Immature natural killer cell (primary cell): ENCODE results near the gene METTL25B. TPM values are rescaled to one million over a fixed set of nuclear protein-coding genes. Genes with fewer than 3 reads are reported as not detected.

Experiments
- DNase-seq, 3 donors: peaks; one replicate each; pipeline ENCODE4 v3.0.0; 2022; ENCODE audit warnings: mixed read lengths in 1 of 3
- H3K27ac Mint-ChIP-seq, 6 donors: one replicate each; pipeline ENCODE4 v1.8.0; 2020; ENCODE audit warnings: mixed read lengths in 6 of 6, mild to moderate bottlenecking in 5 of 6, inconsistent platforms in 4 of 6, moderate library complexity in 3 of 6
- H3K27me3 Mint-ChIP-seq, 3 donors: one replicate each; pipeline ENCODE4 v1.8.0; 2020 to 2021; ENCODE audit warnings: low read depth in 3 of 3, mild to moderate bottlenecking in 3 of 3, mixed read lengths in 3 of 3, moderate library complexity in 3 of 3, inconsistent platforms in 1 of 3
- H3K36me3 Mint-ChIP-seq, 3 donors: one replicate each; pipeline ENCODE4 v1.8.0; 2020; ENCODE audit warnings: mixed read lengths in 3 of 3, inconsistent platforms in 2 of 3, mild to moderate bottlenecking in 2 of 3
- H3K4me1 Mint-ChIP-seq, 2 donors: one replicate each; pipeline ENCODE4 v1.8.0; 2020; ENCODE audit warnings: inconsistent platforms in 2 of 2, mild to moderate bottlenecking in 2 of 2, mixed read lengths in 2 of 2, moderate library complexity in 1 of 2
- H3K4me3 Mint-ChIP-seq, 5 donors: one replicate each; pipeline ENCODE4 v1.8.0; 2020; ENCODE audit warnings: mild to moderate bottlenecking in 5 of 5, mixed read lengths in 5 of 5, inconsistent platforms in 3 of 5, moderate library complexity in 3 of 5
- H3K9me3 Mint-ChIP-seq, 6 donors: one replicate each; pipeline ENCODE4 v1.8.0; 2020; ENCODE audit warnings: mild to moderate bottlenecking in 6 of 6, mixed read lengths in 6 of 6, inconsistent platforms in 4 of 6, moderate library complexity in 3 of 6
- polyA plus RNA-seq, 3 donors: library from polyadenylated mRNA; unstranded; fragments of 300-500 nt; fragmentation: Illumina TruSeq; gene quantifications; one replicate each; pipeline ENCODE4 v1.2.3, GENCODE V29; 2021

Gene METTL25B
- polyA plus RNA-seq, 3 donors from 2014 or later: 4.1 to 6.3 (median 4.4) TPM

- Mint-ChIP-seq H3K9me3 (no peaks in the 10 kb centered on the region), H3K36me3 (peaks cover 0 to 13% (median 7%) of the 10 kb centered on the region in 3 donors), H3K27ac (no peak overlapping the region), H3K27me3 (peaks cover 0 to 2% (median 0%) of the 10 kb centered on the region in 3 donors), H3K4me3 (no peak overlapping the region), H3K4me1 (peaks cover 28 to 35% of the 10 kb centered on the region in 2 donors)
- no peak for DNase-seq
These were observed 38.2 kb downstream of the METTL25B start for GRCh38 chr1:156766298-156767100.

- DNase-seq: peak; percentile 98 to 99 (median 98)
- peaks cover 28 to 40% of the 10 kb centered on the region in 2 donors for H3K4me1 Mint-ChIP-seq
- H3K27me3 Mint-ChIP-seq: peaks cover 0 to 2% (median 0%) of the 10 kb centered on the region in 3 donors
- H3K4me3 Mint-ChIP-seq: no peak within 1 kb of the TSS
- peak within 1 kb of the TSS in 1 of 6 donors; percentile 89 for H3K27ac Mint-ChIP-seq
- no peaks in the 10 kb centered on the region for H3K9me3 Mint-ChIP-seq
- peaks cover 0 to 13% (median 7%) of the 10 kb centered on the region in 3 donors for H3K36me3 Mint-ChIP-seq
These were observed 39.0 kb downstream of the METTL25B start, which contains the start of gene PRCC for GRCh38 chr1:156767101-156767878. TSS of gene PRCC (plus strand) at chr1:156767535. CDS start at chr1:156767772, 237 bp downstream.

- peaks cover 5 to 17% (median 7%) of the 10 kb centered on the region in 3 donors for H3K36me3 Mint-ChIP-seq
- no peak overlapping the region for H3K4me3 Mint-ChIP-seq
- DNase-seq: peak in 2 of 3 donors; percentile 9 to 38
- peaks cover 34 to 47% of the 10 kb centered on the region in 2 donors for H3K4me1 Mint-ChIP-seq
- H3K9me3 Mint-ChIP-seq: no peaks in the 10 kb centered on the region
- H3K27me3 Mint-ChIP-seq: peaks cover 0 to 2% (median 0%) of the 10 kb centered on the region in 3 donors
- H3K27ac Mint-ChIP-seq: peak overlapping the region in 1 of 6 donors; percentile 89
These were observed 39.8 kb downstream of the METTL25B start for GRCh38 chr1:156767879-156768604.

- peaks cover 41 to 54% of the 10 kb centered on the region in 2 donors for H3K4me1 Mint-ChIP-seq
These were observed 40.5 kb downstream of the METTL25B start for GRCh38 chr1:156768610-156769295.

GRCh38 chr1:156772222-156772621 is 44.0 kb downstream of the METTL25B start:
- Mint-ChIP-seq H3K36me3 (peaks cover 7 to 17% (median 9%) of the 10 kb centered on the region in 3 donors), H3K4me3 (no peak overlapping the region), H3K4me1 (peaks cover 56 to 74% of the 10 kb centered on the region in 2 donors)

More at GRCh38 chr1:156768610-156769295, 40.5 kb downstream of the METTL25B start:
- Mint-ChIP-seq H3K27me3 (peaks cover 0 to 2% (median under 1%) of the 10 kb centered on the region in 3 donors), H3K9me3 (no peaks in the 10 kb centered on the region), H3K4me3 (no peak overlapping the region), H3K36me3 (peaks cover 7 to 17% (median 9%) of the 10 kb centered on the region in 3 donors), H3K27ac (peak overlapping the region in 1 of 6 donors; percentile 89)
- DNase-seq: no peak

GRCh38 chr1:156772728-156773497 is 44.6 kb downstream of the METTL25B start:
- Mint-ChIP-seq H3K27me3 (peaks cover 0 to 4% (median 2%) of the 10 kb centered on the region in 3 donors), H3K4me3 (no peak overlapping the region), H3K27ac (peak overlapping the region in 2 of 6 donors; percentile 7 to 24), H3K4me1 (peaks cover 62 to 81% of the 10 kb centered on the region in 2 donors), H3K9me3 (no peaks in the 10 kb centered on the region), H3K36me3 (peaks cover 7 to 17% (median 9%) of the 10 kb centered on the region in 3 donors)
- no peak for DNase-seq

More at GRCh38 chr1:156772222-156772621, 44.0 kb downstream of the METTL25B start:
- Mint-ChIP-seq H3K27ac (no peak overlapping the region), H3K27me3 (peaks cover 0 to 4% (median 2%) of the 10 kb centered on the region in 3 donors), H3K9me3 (no peaks in the 10 kb centered on the region)
- no peak for DNase-seq

GRCh38 chr1:156773607-156774006 is 45.3 kb downstream of the METTL25B start:
- Mint-ChIP-seq H3K4me3 (no peak overlapping the region), H3K9me3 (no peaks in the 10 kb centered on the region), H3K4me1 (peaks cover 58 to 82% of the 10 kb centered on the region in 2 donors), H3K36me3 (peaks cover 7 to 17% (median 9%) of the 10 kb centered on the region in 3 donors), H3K27ac (peak overlapping the region in 1 of 6 donors; percentile 37), H3K27me3 (peaks cover 0 to 2% (median 2%) of the 10 kb centered on the region in 3 donors)
- no peak for DNase-seq

- peaks cover 43 to 61% of the 10 kb centered on the region in 2 donors for H3K4me1 Mint-ChIP-seq
- DNase-seq: no peak
- peak overlapping the region in 1 of 6 donors; percentile 9 for H3K27ac Mint-ChIP-seq
- H3K4me3 Mint-ChIP-seq: no peak overlapping the region
- peaks cover 5 to 10% (median 9%) of the 10 kb centered on the region in 3 donors for H3K36me3 Mint-ChIP-seq
- peaks cover 0 to 2% (median 2%) of the 10 kb centered on the region in 3 donors for H3K27me3 Mint-ChIP-seq
- H3K9me3 Mint-ChIP-seq: no peaks in the 10 kb centered on the region
These were observed 47.5 kb downstream of the METTL25B start for GRCh38 chr1:156775799-156776198.

- DNase-seq: no peak
- H3K27ac Mint-ChIP-seq: peak overlapping the region in 3 of 6 donors; percentile 9 to 79 (median 41)
- no peak overlapping the region for H3K4me3 Mint-ChIP-seq
- H3K27me3 Mint-ChIP-seq: peaks cover 0 to 2% (median 2%) of the 10 kb centered on the region in 3 donors
- H3K4me1 Mint-ChIP-seq: peaks cover 43 to 64% of the 10 kb centered on the region in 2 donors
- peaks cover 5 to 12% (median 9%) of the 10 kb centered on the region in 3 donors for H3K36me3 Mint-ChIP-seq
- H3K9me3 Mint-ChIP-seq: no peaks in the 10 kb centered on the region
These were observed 48.7 kb downstream of the METTL25B start for GRCh38 chr1:156776942-156777341.

GRCh38 chr1:156777573-156777972 is 49.3 kb downstream of the METTL25B start:
- DNase-seq: no peak
- peaks cover 0 to 2% (median 2%) of the 10 kb centered on the region in 3 donors for H3K27me3 Mint-ChIP-seq
- H3K9me3 Mint-ChIP-seq: no peaks in the 10 kb centered on the region
- H3K27ac Mint-ChIP-seq: peak overlapping the region in 5 of 6 donors; percentile 5 to 80 (median 41)
- H3K4me1 Mint-ChIP-seq: peaks cover 41 to 60% of the 10 kb centered on the region in 2 donors
- H3K4me3 Mint-ChIP-seq: no peak overlapping the region
- peaks cover 6 to 15% (median 8%) of the 10 kb centered on the region in 3 donors for H3K36me3 Mint-ChIP-seq

GRCh38 chr1:156781585-156782186 is 53.4 kb downstream of the METTL25B start:
- Mint-ChIP-seq H3K4me1 (peaks cover 21 to 43% of the 10 kb centered on the region in 2 donors), H3K9me3 (no peaks in the 10 kb centered on the region), H3K27me3 (no peaks in the 10 kb centered on the region), H3K4me3 (no peak overlapping the region), H3K27ac (peak overlapping the region in 1 of 6 donors; percentile 41), H3K36me3 (peaks cover 4 to 27% (median 15%) of the 10 kb centered on the region in 3 donors)
- no peak for DNase-seq
